ENCODE measurements around the gene SLC46A3. TPM values are rescaled to one million over a fixed set of nuclear protein-coding genes. Genes with fewer than 3 reads are reported as not detected.

The SLC46A3 gene
- total RNA-seq, 1 donor from 2014 or later, result 3.5 TPM

- H3K27me3 Mint-ChIP-seq, result no peaks in the 10 kb centered on the region
- H3K9me3 Mint-ChIP-seq (ENCODE audit: low read depth), result no peaks in the 10 kb centered on the region
- H3K27ac Mint-ChIP-seq, result no peak overlapping the region
- no peaks in the 10 kb centered on the region for H3K36me3 Mint-ChIP-seq (ENCODE audit: insufficient read depth)
- DNase-seq (ENCODE audit: low spot score, unreplicated experiment), result no peak
- H3K4me3 Mint-ChIP-seq (ENCODE audit: low read depth), result no peak overlapping the region
- no peak for TF ChIP-seq CTCF (IDR thresholded peaks at IDR 0.05; ENCODE audit: unreplicated experiment)
- no peaks in the 10 kb centered on the region for H3K4me1 Mint-ChIP-seq (ENCODE audit: low read depth)
Measured at GRCh38 chr13:28734906-28735305, 16.1 kb upstream of the SLC46A3 start.

GRCh38 chr13:28730762-28731161 lies 12.0 kb upstream of the SLC46A3 start:
- Mint-ChIP-seq H3K4me1 (ENCODE audit: low read depth) (peaks cover 3% of the 10 kb centered on the region), H3K27ac (no peak overlapping the region), H3K9me3 (ENCODE audit: low read depth) (no peaks in the 10 kb centered on the region), H3K27me3 (peaks cover 12% of the 10 kb centered on the region), H3K4me3 (ENCODE audit: low read depth) (no peak overlapping the region), H3K36me3 (ENCODE audit: insufficient read depth) (no peaks in the 10 kb centered on the region)
- DNase-seq (ENCODE audit: low spot score, unreplicated experiment), result no peak
- no peak for TF ChIP-seq CTCF (IDR thresholded peaks at IDR 0.05; ENCODE audit: unreplicated experiment)

- Mint-ChIP-seq H3K9me3 (ENCODE audit: low read depth) (no peaks in the 10 kb centered on the region), H3K4me3 (ENCODE audit: low read depth) (no peak overlapping the region), H3K27ac (no peak overlapping the region), H3K27me3 (peaks cover 13% of the 10 kb centered on the region), H3K4me1 (ENCODE audit: low read depth) (peaks cover 5% of the 10 kb centered on the region), H3K36me3 (ENCODE audit: insufficient read depth) (no peaks in the 10 kb centered on the region)
- no peak for TF ChIP-seq CTCF (IDR thresholded peaks at IDR 0.05; ENCODE audit: unreplicated experiment)
- DNase-seq (ENCODE audit: low spot score, unreplicated experiment), result no peak
Measured at GRCh38 chr13:28729541-28729940, 10.8 kb upstream of the SLC46A3 start.

GRCh38 chr13:28728642-28729041 lies 9.9 kb upstream of the SLC46A3 start:
- peaks cover 5% of the 10 kb centered on the region for H3K4me1 Mint-ChIP-seq (ENCODE audit: low read depth)
- H3K27me3 Mint-ChIP-seq, result peaks cover 13% of the 10 kb centered on the region
- peaks cover 3% of the 10 kb centered on the region for H3K9me3 Mint-ChIP-seq (ENCODE audit: low read depth)
- no peak for TF ChIP-seq CTCF (IDR thresholded peaks at IDR 0.05; ENCODE audit: unreplicated experiment)
- H3K36me3 Mint-ChIP-seq (ENCODE audit: insufficient read depth), result no peaks in the 10 kb centered on the region
- DNase-seq (ENCODE audit: low spot score, unreplicated experiment), result no peak
- H3K4me3 Mint-ChIP-seq (ENCODE audit: low read depth), result no peak overlapping the region
- H3K27ac Mint-ChIP-seq, result no peak overlapping the region

- Mint-ChIP-seq H3K27ac (no peak overlapping the region), H3K27me3 (peaks cover 23% of the 10 kb centered on the region), H3K36me3 (ENCODE audit: insufficient read depth) (no peaks in the 10 kb centered on the region), H3K4me3 (ENCODE audit: low read depth) (no peak overlapping the region), H3K4me1 (ENCODE audit: low read depth) (peaks cover 5% of the 10 kb centered on the region), H3K9me3 (ENCODE audit: low read depth) (peaks cover 3% of the 10 kb centered on the region)
- no peak for DNase-seq (ENCODE audit: low spot score, unreplicated experiment)
- TF ChIP-seq CTCF (IDR thresholded peaks at IDR 0.05; ENCODE audit: unreplicated experiment), result no peak
Measured at GRCh38 chr13:28725046-28725610, 6.4 kb upstream of the SLC46A3 start.

Measured in progenitor cell of endocrine pancreas (in vitro differentiated cells).